Brain microvascular endothelial cell (primary cell): ENCODE results near the gene SH3RF3.

Experiments
- DNase-seq: peaks from one replicate; pipeline ENCODE4 v3.0.0-alpha.2; 2020
- H3K27ac ChIP-seq: fragments of 250-450 bp; sonication (Bioruptor Pico); 2 replicates; pipeline ENCODE4 v1.5.1; 2020; ENCODE audit warnings: mild to moderate bottlenecking, moderate library complexity
- H3K27me3 ChIP-seq: fragments of 250-450 bp; sonication (Bioruptor Pico); replicated peaks from 2 replicates; pipeline ENCODE4 v1.5.1; 2020; ENCODE audit warnings: mild to moderate bottlenecking
- H3K36me3 ChIP-seq: fragments of 250-450 bp; sonication (Bioruptor Pico); replicated peaks from 2 replicates; pipeline ENCODE4 v1.5.1; 2020; ENCODE audit warnings: mild to moderate bottlenecking
- H3K4me3 ChIP-seq: 2 replicates; pipeline ENCODE4 v1.5.1; 2011; ENCODE audit warnings: low read depth, mild to moderate bottlenecking, control low read depth, low read length, moderate library complexity
- in situ Hi-C: cut with HindIII; loops from 2 replicates; pipeline ENCODE4 v1.10.0; 2017; ENCODE audit warnings: low sequenced_read_pairs, low pct_ligation_motif_present
- TF ChIP-seq, protein P1 (sequence below): IDR thresholded peaks from 2 replicates; pipeline ENCODE4 v1.5.1; 2011; ENCODE audit warnings: low read depth, mild to moderate bottlenecking, moderate library complexity, low read length, control low read depth, inconsistent platforms; ENCODE audit errors: missing control alignments

Gene SH3RF3

DNA sequence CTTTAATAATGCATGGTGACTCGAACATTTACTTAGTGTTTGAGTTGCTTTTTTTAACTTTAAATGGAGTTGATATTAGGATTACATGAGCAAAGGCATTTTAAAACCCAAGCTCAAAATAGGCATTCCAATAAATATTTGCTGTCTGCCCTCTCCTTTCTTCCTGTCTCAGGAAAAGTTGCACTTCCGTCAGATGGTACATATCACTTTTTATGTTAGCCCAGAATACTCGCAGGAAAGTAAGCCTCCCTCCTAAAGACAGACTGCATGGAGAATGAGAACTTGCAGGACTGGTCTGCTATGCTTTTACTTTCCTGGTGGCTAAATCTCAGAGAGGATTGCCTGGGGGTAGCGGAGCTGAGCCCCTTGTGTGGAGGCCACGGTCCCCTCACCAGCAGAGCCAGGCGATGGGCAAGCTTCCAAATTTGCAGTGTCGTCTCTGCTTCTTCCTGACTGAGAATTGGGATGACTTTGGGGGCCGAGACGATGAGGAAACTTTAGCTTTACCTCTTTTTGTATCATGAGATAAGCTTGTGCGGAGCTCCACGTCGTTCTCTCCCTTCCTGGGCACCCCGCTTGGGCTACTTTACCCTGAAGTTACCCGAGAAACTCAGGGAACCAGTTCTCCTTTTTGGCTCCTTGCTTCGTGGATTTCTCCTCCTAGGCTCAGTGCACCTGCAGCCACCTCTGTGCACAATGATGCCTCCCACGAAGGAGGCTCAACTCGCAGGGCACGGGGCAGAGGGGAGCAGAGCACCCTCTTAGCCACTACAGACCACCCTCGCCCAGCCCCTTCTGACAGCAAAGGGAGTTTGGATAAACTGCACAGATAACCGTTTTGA lies 223.3 kb downstream of the SH3RF3 start:
- H3K27me3 ChIP-seq = no peaks in the 10 kb centered on the region
- TF ChIP-seq, protein P1, sequence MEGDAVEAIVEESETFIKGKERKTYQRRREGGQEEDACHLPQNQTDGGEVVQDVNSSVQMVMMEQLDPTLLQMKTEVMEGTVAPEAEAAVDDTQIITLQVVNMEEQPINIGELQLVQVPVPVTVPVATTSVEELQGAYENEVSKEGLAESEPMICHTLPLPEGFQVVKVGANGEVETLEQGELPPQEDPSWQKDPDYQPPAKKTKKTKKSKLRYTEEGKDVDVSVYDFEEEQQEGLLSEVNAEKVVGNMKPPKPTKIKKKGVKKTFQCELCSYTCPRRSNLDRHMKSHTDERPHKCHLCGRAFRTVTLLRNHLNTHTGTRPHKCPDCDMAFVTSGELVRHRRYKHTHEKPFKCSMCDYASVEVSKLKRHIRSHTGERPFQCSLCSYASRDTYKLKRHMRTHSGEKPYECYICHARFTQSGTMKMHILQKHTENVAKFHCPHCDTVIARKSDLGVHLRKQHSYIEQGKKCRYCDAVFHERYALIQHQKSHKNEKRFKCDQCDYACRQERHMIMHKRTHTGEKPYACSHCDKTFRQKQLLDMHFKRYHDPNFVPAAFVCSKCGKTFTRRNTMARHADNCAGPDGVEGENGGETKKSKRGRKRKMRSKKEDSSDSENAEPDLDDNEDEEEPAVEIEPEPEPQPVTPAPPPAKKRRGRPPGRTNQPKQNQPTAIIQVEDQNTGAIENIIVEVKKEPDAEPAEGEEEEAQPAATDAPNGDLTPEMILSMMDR = no peak
- H3K4me3 ChIP-seq = no peak overlapping the region
- DNase-seq = no peak
- no peak overlapping the region for H3K27ac ChIP-seq
- in situ Hi-C loops = no loop called here
- no peaks in the 10 kb centered on the region for H3K36me3 ChIP-seq

DNA sequence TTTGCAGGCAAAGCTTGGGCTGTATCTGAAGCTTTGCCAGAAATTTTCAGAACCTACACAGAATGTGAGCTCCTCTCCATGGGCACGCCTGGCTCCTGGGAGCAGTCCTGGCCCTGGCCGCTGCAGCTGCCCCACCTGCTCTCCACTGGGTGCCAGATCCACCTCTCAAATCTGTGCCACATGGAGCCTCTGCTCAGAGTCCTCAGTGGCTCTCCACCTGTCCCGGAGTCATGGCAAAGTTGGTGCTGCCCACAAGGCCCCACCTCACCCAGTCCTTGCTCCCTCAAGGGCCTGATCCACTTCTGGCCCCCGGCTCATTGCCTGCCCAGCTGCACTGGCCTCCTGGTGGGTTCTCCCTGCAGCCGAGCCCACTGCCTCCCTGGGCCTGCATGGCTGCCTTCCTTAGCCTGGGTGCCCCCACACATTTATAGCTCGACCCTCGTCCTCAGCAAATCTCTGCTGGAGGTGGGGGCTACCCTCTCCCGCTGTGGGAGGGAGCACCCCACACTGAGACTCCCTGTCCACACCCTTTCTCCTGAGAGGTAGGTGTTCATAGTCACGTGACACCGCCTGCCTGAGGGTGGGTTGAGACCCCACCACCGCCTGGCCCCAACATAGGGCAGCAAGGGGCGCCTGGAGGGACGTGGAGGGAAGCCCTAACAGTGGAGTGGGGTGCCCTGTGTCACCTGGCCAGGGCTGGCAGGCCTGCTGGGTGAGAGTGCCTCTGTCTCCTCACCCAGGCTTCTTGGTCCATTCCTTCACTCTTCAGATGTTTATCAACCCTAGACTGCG lies 224.1 kb downstream of the SH3RF3 start:
- TF ChIP-seq, protein P1 = no peak
- Histone ChIP-seq H3K27me3 (no peaks in the 10 kb centered on the region), H3K36me3 (no peaks in the 10 kb centered on the region), H3K27ac (no peak overlapping the region), H3K4me3 (no peak overlapping the region)
- DNase-seq = no peak
- in situ Hi-C loops = no loop called here

DNA sequence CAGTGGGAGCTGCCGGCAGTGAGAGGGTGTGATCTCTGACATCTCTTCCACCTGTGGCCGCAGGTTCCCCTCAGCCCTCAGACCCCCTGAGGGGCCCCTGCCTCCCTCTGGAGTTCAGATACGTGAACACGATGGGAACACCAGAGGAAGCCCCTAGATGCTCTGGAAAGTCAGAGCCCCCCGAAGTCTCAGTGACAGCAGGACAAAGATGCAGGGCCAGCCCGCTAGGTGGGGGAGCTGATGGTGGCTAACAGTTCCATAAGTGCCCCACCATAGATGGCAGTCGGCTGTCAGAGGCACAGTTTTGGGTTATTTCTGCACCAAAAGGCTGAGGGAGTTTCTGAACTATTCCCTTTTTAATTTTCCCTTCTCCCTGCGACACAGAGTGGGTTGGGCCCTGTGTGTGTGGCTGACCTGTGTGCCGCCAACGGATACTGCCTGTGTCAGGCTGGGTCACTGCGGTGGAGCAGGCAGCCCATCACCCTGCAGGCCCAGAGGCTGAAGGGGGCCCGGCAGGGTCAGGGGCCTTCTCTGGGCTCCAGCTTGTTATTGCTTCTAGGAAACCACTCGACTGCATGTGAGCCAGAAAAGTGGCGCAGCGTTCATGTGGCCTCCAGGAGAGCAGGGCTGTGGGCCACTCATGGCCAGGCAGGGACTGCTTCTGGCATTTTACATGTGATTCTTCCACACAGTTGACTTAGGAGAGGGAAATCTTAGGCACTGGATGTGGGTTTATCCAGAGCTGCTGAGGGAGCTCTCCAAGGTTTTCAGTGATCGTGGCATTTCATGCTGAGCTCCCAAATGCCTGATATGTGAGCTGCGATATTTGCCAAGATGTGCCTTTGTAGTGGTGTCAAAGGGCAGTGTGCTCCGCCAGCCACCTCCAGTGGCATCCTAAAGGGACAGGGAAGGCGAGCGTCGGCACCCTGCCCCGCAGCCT lies 225.1 kb downstream of the SH3RF3 start:
- H3K27ac ChIP-seq = no peak overlapping the region
- in situ Hi-C loops = no loop called here
- TF ChIP-seq, protein P1 = no peak
- no peaks in the 10 kb centered on the region for H3K27me3 ChIP-seq
- H3K36me3 ChIP-seq = no peaks in the 10 kb centered on the region
- no peak for DNase-seq
- no peak overlapping the region for H3K4me3 ChIP-seq

DNA sequence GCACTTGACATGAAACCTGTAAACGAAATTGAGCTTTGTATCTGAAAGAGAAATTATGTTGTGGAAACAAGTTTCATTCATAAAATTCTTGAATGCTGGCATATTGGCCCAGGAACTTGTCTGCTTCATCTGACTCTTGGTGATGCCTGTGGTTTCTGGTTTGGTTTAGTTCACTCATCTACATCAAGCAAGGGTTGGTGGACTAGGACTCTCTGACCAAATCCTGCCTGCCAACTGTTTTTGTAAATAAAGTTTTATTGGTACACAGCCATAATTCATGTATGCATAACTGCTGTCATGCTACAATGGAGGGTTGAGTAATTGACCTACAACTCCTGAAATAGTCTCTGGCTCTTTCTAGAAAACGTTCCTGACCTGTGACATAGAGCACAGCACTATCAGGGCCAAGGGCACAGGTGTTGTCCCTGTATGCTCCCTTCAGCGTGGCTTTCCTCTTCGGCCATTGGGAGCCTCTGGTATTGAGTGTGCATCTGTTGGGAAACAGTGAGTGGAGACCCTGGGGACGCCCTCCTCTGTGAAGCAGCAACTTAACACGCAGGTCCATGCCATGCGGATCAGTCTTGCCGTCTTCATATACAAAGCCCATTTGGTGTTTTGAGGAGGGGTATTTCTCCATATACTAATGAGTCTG lies 226.3 kb downstream of the SH3RF3 start:
- Histone ChIP-seq H3K4me3 (no peak overlapping the region), H3K27ac (no peak overlapping the region), H3K36me3 (no peaks in the 10 kb centered on the region), H3K27me3 (no peaks in the 10 kb centered on the region)
- in situ Hi-C loops = no loop called here
- no peak for DNase-seq
- TF ChIP-seq, protein P1 = no peak

DNA sequence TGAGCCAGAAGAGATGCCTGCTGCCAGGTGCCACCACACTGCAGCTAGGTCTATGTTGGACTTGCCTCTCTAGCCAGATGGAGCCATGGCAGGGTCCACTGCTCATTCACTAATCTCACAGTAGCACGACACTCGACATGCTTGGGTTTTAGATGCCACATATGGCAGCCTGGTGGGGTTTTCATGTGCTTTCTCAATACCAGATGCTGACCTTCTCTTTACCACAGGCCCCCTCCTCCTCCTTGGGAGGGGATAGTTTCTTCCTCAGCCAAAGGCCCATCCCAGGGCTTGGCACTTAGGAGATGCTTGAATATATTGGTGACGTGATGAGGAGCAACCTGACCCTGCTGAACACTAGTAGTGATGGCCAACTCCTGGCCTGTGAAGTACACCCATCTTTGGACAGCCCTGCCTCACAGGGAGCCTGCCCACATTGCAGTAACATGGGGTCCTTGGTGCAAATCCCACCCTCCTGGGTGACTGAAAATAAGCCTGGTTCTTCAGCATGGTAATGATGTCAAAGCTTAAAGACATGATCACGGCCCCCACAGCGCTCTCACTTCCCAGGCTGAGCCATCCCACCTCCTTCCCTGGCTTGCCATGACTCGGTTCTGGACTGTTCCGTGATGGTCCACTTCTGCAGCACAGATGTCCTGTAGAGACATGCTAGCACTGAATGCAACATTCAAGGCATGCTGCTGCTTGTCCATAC lies 227.5 kb downstream of the SH3RF3 start:
- TF ChIP-seq, protein P1 = no peak
- no peak for DNase-seq

More for the DNA sequence above, 227.5 kb downstream of the SH3RF3 start:
- Histone ChIP-seq H3K36me3 (no peaks in the 10 kb centered on the region), H3K27me3 (no peaks in the 10 kb centered on the region), H3K4me3 (no peak overlapping the region), H3K27ac (no peak overlapping the region)
- in situ Hi-C loops = no loop called here
